ENCODE data around the gene RUNX1. TPM values are rescaled to one million over a fixed set of nuclear protein-coding genes. Genes with fewer than 3 reads are reported as not detected.

The RUNX1 gene
- total RNA-seq, 2 donors from 2014 or later = 97.0 to 110 TPM

DNA sequence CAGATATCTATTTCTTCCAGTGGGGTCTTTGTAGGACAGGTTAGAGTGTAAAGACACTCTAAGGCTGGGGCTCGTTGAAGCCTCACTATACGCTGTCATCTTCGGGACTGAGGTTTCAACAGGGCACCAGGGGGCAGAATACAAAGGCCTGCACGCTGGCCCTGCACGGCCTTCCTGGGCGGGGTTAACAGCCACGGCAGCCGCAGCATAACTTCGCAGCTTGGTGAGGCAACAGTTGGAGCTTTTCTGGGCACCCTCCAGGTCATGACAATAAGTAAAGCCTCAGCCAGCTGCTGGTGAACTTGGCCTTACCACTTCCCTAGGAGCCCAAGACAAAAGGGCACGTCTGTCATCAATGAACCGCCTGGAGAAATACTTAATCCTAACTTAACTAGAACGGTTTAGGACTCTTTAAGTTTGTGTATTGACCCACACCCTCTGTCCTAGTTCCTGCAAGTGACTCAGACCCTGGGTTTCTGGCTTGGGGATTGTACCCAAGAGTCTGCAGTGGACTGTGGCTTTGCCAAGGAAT, 2.3 kb upstream of the RUNX1 start:
- Mint-ChIP-seq H3K4me1 (peaks cover 46% of the 10 kb centered on the region), H3K4me3 (peak overlapping the region; percentile 58), H3K27me3 (no peaks in the 10 kb centered on the region), H3K27ac (peak overlapping the region; percentile 96), H3K36me3 (ENCODE audit: low read depth) (peaks cover 10% of the 10 kb centered on the region)
- H3K9me3 ChIP-seq (ENCODE audit: control insufficient read depth, low read length, poor library complexity, severe bottlenecking) = no peaks in the 10 kb centered on the region
- ATAC-seq (peak; percentile 54), DNase-seq (peak; percentile 62 to 71 (median 68))

DNA sequence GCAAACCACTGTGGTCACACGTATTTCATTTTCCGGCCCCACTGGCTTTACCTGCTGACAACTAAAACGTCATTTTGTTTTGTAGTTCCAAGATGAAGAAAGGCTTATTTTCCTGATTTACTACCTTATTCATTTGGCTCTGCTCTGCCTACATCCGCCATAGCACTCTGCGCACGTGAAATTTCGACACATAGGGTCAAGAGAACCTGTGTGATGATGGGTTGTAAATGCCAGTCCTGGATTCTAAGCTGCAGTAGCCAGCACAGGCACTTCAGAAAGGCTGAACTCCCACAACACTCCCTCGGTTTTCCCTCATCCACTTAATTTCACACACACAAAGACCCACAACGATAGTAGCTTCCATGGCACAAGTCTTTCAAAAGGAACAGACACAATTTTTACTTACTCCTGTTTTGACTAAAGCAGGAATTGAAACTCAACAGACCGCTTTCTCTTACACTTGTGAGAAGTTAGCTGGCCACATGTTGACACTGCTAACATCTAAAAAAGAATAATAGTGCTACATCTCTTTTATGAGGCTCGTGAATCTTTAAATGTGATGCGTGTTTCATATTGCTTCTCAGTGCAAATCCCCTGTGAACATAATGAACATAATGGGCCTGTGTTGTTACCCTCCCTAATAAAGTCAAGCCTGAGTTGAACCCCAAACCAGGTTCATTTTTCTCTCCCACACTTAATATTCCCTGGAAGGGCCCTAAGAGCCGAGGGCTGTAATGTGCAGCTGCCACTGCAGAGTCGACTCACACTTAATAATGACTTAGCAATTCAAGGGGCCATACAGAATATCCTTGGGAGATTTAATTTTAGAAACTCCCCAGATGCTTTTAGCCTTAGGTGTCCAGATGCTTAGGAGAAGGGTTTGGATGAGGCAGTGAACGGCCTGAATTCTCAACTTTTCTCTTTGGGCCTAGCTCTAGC, 1.5 kb upstream of the RUNX1 start:
- DNase-seq = no peak
- Mint-ChIP-seq H3K4me1 (peaks cover 52% of the 10 kb centered on the region), H3K36me3 (ENCODE audit: low read depth) (peaks cover 10% of the 10 kb centered on the region), H3K27ac (peak overlapping the region; percentile 96), H3K4me3 (peak overlapping the region; percentile 85), H3K27me3 (no peaks in the 10 kb centered on the region)
- H3K9me3 ChIP-seq (ENCODE audit: control insufficient read depth, low read length, poor library complexity, severe bottlenecking) = no peaks in the 10 kb centered on the region
- no peak for ATAC-seq

DNA sequence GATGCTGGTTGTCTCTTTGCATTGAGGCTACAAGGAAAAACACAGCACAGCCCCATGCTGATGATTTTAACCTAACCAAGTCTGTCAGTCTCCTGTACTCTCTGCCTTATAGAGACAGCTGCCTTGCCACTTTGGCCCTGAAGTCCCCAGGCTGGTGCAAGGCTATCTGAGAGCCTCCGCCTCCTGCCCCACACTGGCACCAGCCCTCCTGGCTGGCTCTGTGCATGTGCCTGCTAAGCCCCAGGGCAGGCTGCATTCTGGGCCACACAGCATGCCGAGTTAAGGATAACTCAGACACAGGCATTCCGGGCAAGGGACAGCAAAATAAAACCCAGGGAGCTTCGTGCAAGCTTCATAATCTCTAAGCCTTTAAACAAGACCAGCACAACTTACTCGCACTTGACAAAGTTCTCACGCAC, 910 bp downstream of the RUNX1 start:
- peak overlapping the region; percentile 85 for H3K4me3 Mint-ChIP-seq
- DNase-seq = no peak
- H3K36me3 Mint-ChIP-seq (ENCODE audit: low read depth) = peaks cover 10% of the 10 kb centered on the region
- peak overlapping the region; percentile 96 for H3K27ac Mint-ChIP-seq
- H3K27me3 Mint-ChIP-seq = no peaks in the 10 kb centered on the region
- no peaks in the 10 kb centered on the region for H3K9me3 ChIP-seq (ENCODE audit: control insufficient read depth, low read length, poor library complexity, severe bottlenecking)
- ATAC-seq = no peak
- H3K4me1 Mint-ChIP-seq = peaks cover 70% of the 10 kb centered on the region

DNA sequence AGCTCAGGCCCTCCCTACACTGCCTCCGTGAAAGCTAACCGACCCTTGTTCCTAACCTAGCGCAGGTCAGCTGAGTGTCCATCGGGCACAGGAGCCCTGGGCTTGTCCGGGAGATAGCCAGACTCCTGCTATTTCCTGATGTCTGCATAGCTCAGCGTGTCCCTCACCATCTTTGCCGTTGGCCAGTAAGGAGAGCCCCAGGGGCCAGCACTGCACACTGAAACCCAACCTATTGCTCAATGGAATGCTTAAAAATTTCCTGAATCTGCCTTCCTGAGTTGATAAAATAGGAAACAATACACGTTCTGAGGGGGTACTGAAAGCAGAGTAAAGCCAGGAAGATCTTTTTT, 2.2 kb downstream of the RUNX1 start:
- peaks cover 13% of the 10 kb centered on the region for H3K36me3 Mint-ChIP-seq (ENCODE audit: low read depth)
- DNase-seq (no peak), ATAC-seq (no peak)
- H3K27me3 Mint-ChIP-seq = no peaks in the 10 kb centered on the region
- H3K27ac Mint-ChIP-seq = peak overlapping the region; percentile 96
- no peaks in the 10 kb centered on the region for H3K9me3 ChIP-seq (ENCODE audit: control insufficient read depth, low read length, poor library complexity, severe bottlenecking)
- H3K4me3 Mint-ChIP-seq = peak overlapping the region; percentile 85
- H3K4me1 Mint-ChIP-seq = peaks cover 78% of the 10 kb centered on the region

DNA sequence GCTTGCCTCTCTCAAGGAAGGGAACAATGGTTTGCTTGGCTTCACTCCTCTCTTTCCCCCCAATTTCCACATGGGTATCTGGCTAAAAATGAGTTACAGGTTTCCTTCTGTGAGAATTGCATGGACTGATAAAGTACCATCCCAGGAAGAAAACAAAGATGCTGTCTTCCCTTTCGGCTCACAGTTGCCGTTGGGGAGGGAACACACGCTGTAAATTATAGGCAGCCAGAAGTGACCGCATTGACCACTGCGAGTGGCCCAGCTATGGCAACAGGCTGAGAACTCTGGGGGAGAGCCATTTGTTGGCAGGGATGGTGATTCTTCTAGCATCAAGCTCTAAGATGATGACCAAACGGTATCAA, 2.9 kb downstream of the RUNX1 start:
- no peak for ATAC-seq
- Mint-ChIP-seq H3K4me3 (peak overlapping the region; percentile 85), H3K27ac (peak overlapping the region; percentile 96), H3K4me1 (peaks cover 79% of the 10 kb centered on the region), H3K27me3 (no peaks in the 10 kb centered on the region), H3K36me3 (ENCODE audit: low read depth) (peaks cover 13% of the 10 kb centered on the region)
- no peaks in the 10 kb centered on the region for H3K9me3 ChIP-seq (ENCODE audit: control insufficient read depth, low read length, poor library complexity, severe bottlenecking)
- DNase-seq = no peak

DNA sequence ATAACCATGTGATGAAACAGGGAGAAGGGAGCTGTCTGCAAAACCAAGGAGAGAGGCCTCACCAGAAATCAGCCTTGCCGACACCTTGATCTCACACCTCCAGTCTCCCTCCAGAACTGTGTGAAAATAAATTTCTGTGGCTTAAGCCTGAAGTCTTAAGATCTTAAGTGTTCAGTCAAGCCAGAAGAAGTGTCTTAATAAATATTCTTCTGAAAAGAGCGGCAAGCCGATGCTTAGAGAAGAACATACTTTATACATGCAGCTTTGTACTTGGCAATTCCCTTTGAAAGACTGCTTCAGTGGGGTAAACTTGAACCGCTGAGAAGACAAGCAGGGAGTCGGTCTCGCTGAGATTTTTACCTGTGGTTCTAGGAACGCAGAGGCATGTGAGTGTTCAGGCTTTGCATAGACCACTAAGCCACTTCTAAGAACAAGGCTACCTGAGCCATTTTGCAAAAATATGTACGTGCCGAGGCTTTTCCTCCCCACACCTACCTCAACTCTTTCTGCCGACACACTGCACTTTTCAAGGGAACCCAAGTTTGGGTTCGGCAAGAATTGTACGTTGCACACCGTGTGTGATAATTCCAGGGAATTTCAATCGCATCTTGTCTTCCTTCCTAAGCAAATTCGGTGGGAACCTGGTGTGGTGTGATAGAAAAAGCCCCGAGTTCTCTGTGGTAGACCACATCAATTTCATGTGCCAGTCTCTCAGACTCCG, 3.4 kb downstream of the RUNX1 start:
- no peaks in the 10 kb centered on the region for H3K9me3 ChIP-seq (ENCODE audit: control insufficient read depth, low read length, poor library complexity, severe bottlenecking)
- Mint-ChIP-seq H3K4me1 (peaks cover 79% of the 10 kb centered on the region), H3K27ac (peak overlapping the region; percentile 96), H3K36me3 (ENCODE audit: low read depth) (peaks cover 13% of the 10 kb centered on the region), H3K4me3 (peak overlapping the region; percentile 85), H3K27me3 (no peaks in the 10 kb centered on the region)
- ATAC-seq (peak; percentile 49), DNase-seq (peak in 1 of 3 donors; percentile 48)

DNA sequence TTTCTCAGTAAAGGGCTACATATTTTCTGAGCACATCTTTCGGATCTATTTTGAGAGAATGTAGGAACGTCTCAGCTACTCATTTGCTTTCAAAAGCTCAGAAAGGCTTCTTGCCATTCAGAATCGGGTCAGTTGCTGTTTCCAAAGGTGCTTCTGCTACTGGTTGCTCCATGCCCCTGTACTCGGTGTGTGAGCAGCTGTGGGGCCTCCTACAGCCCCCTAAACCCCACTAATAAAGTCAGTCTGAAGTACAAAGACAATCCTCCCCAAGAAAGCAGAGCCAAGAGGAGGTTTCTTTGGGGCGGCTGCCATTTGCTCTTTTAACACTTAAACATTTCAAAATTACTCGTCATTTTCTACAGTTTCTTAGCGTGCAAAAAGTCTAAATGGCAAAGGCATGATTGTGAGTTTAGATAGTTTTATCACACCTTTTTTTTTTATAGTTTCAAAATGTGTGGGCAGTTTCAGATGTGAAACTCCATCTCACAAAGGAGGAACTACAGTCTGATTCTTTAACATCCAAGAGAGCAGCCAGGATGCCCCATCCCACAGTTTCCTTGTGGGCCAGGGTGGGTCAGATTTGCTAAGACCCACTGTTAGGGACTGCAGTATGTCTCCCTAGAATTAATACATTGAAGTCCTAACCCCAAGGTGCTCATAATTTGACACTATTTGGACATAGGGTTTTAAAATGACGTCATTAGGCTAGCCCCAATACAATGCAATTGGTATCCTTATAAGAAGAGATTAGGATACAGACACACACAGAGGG, 4.1 kb downstream of the RUNX1 start:
- peak overlapping the region; percentile 96 for H3K27ac Mint-ChIP-seq
- H3K9me3 ChIP-seq (ENCODE audit: control insufficient read depth, low read length, poor library complexity, severe bottlenecking) = no peaks in the 10 kb centered on the region
- no peaks in the 10 kb centered on the region for H3K27me3 Mint-ChIP-seq
- ATAC-seq (no peak), DNase-seq (no peak)
- H3K36me3 Mint-ChIP-seq (ENCODE audit: low read depth) = peaks cover 13% of the 10 kb centered on the region
- peak overlapping the region; percentile 85 for H3K4me3 Mint-ChIP-seq
- peaks cover 76% of the 10 kb centered on the region for H3K4me1 Mint-ChIP-seq

DNA sequence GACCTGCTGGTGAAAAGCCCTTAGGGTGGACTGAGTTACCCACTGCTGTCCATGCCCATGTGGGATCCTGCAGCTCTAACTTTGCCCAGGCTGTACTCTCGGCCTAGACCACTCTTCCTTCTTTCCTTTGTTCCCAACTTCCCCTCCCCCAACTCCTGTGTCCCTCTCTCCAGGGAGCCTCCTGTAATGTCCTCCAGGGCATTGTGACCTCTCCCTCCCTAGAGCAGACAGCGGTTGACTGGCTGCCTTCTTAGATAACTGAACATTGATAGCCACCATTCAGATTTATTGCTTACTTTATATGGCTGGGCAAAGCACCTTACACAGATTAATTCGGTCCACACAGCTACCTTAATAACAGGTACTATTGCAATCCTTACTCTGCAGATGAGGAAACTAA, 5.0 kb downstream of the RUNX1 start:
- Mint-ChIP-seq H3K27ac (peak overlapping the region; percentile 96), H3K27me3 (no peaks in the 10 kb centered on the region), H3K36me3 (ENCODE audit: low read depth) (peaks cover 13% of the 10 kb centered on the region), H3K4me3 (peak overlapping the region; percentile 85), H3K4me1 (peaks cover 71% of the 10 kb centered on the region)
- H3K9me3 ChIP-seq (ENCODE audit: control insufficient read depth, low read length, poor library complexity, severe bottlenecking) = no peaks in the 10 kb centered on the region
- no peak for ATAC-seq
- no peak for DNase-seq

DNA sequence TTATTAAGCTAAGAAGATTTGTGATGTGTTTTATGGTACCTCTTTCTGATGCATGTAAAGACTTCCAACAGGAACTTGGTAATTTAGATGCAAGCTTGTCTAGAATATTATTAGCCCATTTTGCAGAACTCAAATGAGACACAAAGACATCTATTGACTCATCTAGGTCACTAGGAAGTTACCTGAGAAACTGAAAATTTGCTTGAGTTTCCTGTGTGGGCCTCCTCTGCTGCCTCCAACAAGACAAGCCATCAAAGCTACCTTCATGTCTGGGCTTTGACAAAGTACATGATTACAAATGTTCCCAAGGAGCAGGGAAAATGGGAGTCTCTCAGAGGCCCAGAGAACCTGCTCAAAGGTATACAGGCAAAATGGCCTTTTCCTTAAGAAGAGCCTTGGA, 5.6 kb downstream of the RUNX1 start:
- H3K9me3 ChIP-seq (ENCODE audit: control insufficient read depth, low read length, poor library complexity, severe bottlenecking) = no peaks in the 10 kb centered on the region
- Mint-ChIP-seq H3K27ac (peak overlapping the region; percentile 96), H3K4me1 (peaks cover 74% of the 10 kb centered on the region), H3K4me3 (peak overlapping the region; percentile 85), H3K27me3 (no peaks in the 10 kb centered on the region), H3K36me3 (ENCODE audit: low read depth) (peaks cover 13% of the 10 kb centered on the region)
- DNase-seq (no peak), ATAC-seq (peak; percentile 45)

DNA sequence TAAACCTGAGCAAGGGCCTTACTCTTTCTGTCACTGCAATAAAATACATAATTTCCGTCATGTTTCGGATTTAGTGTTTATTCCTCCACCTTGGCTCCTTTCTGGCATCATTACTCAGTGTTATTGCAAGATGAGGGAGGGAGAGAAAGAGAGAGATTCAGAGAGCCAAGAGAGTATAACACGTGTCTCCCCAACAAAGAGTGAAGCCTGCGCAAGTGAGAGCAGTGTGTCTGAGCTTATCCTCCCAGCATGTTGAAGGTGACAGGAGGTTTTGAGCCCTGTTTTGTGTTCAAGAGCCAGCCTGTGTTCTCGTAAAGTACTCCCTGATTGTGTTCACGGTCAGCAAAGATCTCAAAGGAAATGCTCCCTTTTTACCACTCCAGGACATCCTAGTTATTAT, 6.3 kb downstream of the RUNX1 start:
- DNase-seq (no peak), ATAC-seq (no peak)
- Mint-ChIP-seq H3K36me3 (ENCODE audit: low read depth) (peaks cover 9% of the 10 kb centered on the region), H3K27ac (peak overlapping the region; percentile 96), H3K4me1 (peaks cover 73% of the 10 kb centered on the region), H3K27me3 (no peaks in the 10 kb centered on the region), H3K4me3 (peak overlapping the region; percentile 85)
- H3K9me3 ChIP-seq (ENCODE audit: control insufficient read depth, low read length, poor library complexity, severe bottlenecking) = no peaks in the 10 kb centered on the region

DNA sequence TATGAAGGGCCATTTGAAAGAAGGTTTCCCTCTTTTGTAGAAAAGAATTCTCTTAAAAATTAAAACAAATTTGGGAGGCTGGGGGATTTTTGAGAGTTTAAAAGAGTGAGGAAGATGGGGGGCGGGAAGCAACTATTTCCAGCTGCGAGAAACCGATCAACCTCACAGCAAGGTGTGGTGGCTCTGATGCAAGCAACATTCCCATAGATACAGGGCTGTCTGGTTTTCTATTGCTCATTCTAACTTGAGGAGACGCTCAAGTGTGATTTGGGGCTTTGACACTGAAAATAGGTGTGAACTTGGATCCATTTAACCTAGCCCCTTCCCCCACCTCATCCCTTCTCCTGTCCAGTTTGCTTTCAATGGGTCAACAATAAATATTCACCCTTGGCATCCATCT, 7.2 kb downstream of the RUNX1 start:
- H3K9me3 ChIP-seq (ENCODE audit: control insufficient read depth, low read length, poor library complexity, severe bottlenecking) = no peaks in the 10 kb centered on the region
- Mint-ChIP-seq H3K27me3 (no peaks in the 10 kb centered on the region), H3K27ac (peak overlapping the region; percentile 96), H3K4me1 (peaks cover 73% of the 10 kb centered on the region), H3K4me3 (peak overlapping the region; percentile 85), H3K36me3 (ENCODE audit: low read depth) (peaks cover 3% of the 10 kb centered on the region)
- no peak for DNase-seq
- ATAC-seq = no peak

DNA sequence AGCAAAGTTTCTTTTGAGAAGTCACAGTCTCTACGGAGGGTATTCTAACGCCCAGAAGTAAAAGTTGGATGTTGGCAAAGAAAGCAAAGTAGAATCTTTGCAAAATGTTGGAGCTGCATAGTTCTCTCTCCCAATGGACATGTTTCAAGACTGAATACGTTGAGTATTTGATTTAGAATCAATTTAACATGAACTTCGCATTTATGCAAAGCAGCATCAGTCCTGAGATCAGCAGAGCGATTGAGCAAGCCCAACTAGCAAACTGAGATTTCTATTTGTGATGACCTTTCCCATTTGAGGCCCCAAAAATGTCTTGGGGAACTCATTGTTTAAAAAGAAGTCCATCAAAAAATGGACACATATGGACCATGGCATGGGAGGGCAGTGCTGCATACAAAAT, 8.0 kb downstream of the RUNX1 start:
- Mint-ChIP-seq H3K4me3 (peak overlapping the region; percentile 85), H3K36me3 (ENCODE audit: low read depth) (peaks cover 3% of the 10 kb centered on the region)

More for the DNA sequence above, 8.0 kb downstream of the RUNX1 start:
- DNase-seq (no peak), ATAC-seq (no peak)
- H3K9me3 ChIP-seq (ENCODE audit: control insufficient read depth, low read length, poor library complexity, severe bottlenecking) = no peaks in the 10 kb centered on the region
- Mint-ChIP-seq H3K4me1 (peaks cover 75% of the 10 kb centered on the region), H3K27me3 (no peaks in the 10 kb centered on the region), H3K27ac (peak overlapping the region; percentile 96)
